Thyroid gland (tissue), 4 donors: ENCODE measurements around the gene RASAL1.

Experiments used
- POLR2A ChIP-seq, 2 donors: fragments of 450-650 bp; IDR thresholded peaks; one replicate each; pipeline ENCODE4 v1.6.1; 2017; ENCODE audit warnings: antibody characterized with exemption in 2 of 2, mild to moderate bottlenecking in 2 of 2, moderate library complexity in 1 of 2
- TF ChIP-seq, protein P1 (sequence below), 6 experiments: fragments of 200-600 bp in 3 of 6; fragments of 450-650 bp in 3 of 6; sonication (generic) in 3 of 6; IDR thresholded peaks; one replicate each; pipeline ENCODE4 v1.5.1; 2016 to 2019; ENCODE audit warnings: antibody characterized with exemption in 6 of 6, mild to moderate bottlenecking in 2 of 6, inconsistent platforms in 1 of 6, moderate library complexity in 1 of 6

DNA sequence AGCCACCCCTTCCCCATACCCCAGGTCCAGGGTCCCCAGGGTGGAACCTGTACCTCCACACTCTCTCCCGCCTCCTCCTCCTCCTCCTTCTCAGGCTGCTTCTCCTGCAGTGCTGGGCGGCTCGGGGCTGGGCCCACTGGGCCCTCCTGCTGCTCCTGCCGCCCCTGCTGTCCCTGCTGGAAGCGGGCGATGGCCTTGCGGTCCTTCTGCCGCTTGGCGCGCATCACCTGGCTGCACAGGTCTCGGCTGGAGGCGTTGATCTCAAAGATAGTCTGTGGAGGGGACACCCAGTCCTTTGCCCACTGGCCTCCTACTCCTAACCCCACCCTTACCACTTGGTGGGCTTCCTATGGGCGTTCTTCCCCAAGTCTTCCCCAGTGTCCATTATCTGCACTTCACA lies 28.5 kb upstream of the RASAL1 start:
- TF ChIP-seq, protein P1, sequence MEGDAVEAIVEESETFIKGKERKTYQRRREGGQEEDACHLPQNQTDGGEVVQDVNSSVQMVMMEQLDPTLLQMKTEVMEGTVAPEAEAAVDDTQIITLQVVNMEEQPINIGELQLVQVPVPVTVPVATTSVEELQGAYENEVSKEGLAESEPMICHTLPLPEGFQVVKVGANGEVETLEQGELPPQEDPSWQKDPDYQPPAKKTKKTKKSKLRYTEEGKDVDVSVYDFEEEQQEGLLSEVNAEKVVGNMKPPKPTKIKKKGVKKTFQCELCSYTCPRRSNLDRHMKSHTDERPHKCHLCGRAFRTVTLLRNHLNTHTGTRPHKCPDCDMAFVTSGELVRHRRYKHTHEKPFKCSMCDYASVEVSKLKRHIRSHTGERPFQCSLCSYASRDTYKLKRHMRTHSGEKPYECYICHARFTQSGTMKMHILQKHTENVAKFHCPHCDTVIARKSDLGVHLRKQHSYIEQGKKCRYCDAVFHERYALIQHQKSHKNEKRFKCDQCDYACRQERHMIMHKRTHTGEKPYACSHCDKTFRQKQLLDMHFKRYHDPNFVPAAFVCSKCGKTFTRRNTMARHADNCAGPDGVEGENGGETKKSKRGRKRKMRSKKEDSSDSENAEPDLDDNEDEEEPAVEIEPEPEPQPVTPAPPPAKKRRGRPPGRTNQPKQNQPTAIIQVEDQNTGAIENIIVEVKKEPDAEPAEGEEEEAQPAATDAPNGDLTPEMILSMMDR (IDR thresholded peaks at IDR 0.05): no peak
- TF ChIP-seq POLR2A (IDR thresholded peaks at IDR 0.05): no peak
